Urinary bladder (tissue), 4 donors: ENCODE measurements around the gene ID3. TPM values are rescaled to one million over a fixed set of nuclear protein-coding genes. Genes with fewer than 3 reads are reported as not detected.
A peak's percentile ranks its signal among the peaks of the same experiment; 100 is the strongest.

ENCODE experiments used
- DNase-seq: peaks from one replicate; pipeline ENCODE4 v3.0.0-alpha.2; 2015; ENCODE audit errors: extremely low spot score
- H3K27ac ChIP-seq: one replicate; pipeline ENCODE4 v1.5.1; 2013; ENCODE audit warnings: low read depth, mild to moderate bottlenecking, moderate library complexity
- H3K36me3 ChIP-seq: one replicate; pipeline ENCODE4 v1.6.1; 2013; ENCODE audit warnings: mild to moderate bottlenecking, moderate library complexity; ENCODE audit not compliant: insufficient read depth
- H3K4me1 ChIP-seq: one replicate; pipeline ENCODE4 v1.6.1; 2013; ENCODE audit warnings: mild to moderate bottlenecking, moderate library complexity; ENCODE audit not compliant: insufficient read depth
- H3K4me3 ChIP-seq: one replicate; pipeline ENCODE4 v1.5.1; 2013; ENCODE audit warnings: low read depth, low read length
- WGBS: extraction: QIAGEN DNeasy Blood & Tissue Kit; methylation state at CpG from one replicate; pipeline ENCODE4 v1.1.7; 2013; 5-methylcytosine and 5-hydroxymethylcytosine counted together
- polyA plus RNA-seq: library from polyadenylated mRNA; stranded (reverse); fragments of 200-250 nt; gene quantifications from one replicate; pipeline ENCODE4 v1.2.3, GENCODE V29; 2013
- total RNA-seq: library from RNA; depleted of rRNA; stranded (reverse); fragments of >200 nt; gene quantifications from one replicate; pipeline ENCODE4 v1.2.3, GENCODE V29; 2014
- donor health status: healthy with polysubstance abuse.
- donor health status: healthy.

Gene ID3
- total and polyA plus RNA-seq, 2 donors = 152 to 299 TPM

- 89% methylated on average over 6 of the region's 6 CpGs for WGBS
- no peak for DNase-seq
- no peak overlapping the region for H3K27ac ChIP-seq
- H3K4me1 ChIP-seq = no peaks in the 10 kb centered on the region
- H3K4me3 ChIP-seq = no peak overlapping the region
- H3K36me3 ChIP-seq = no peaks in the 10 kb centered on the region
These were observed 7.0 kb upstream of the ID3 start for GRCh38 chr1:23566304-23566703.

- Histone ChIP-seq H3K36me3 (no peaks in the 10 kb centered on the region), H3K27ac (no peak overlapping the region), H3K4me1 (peaks cover 2% of the 10 kb centered on the region), H3K4me3 (no peak overlapping the region)
- no peak for DNase-seq
- WGBS = 90% methylated on average over 3 of the region's 3 CpGs
These were observed 6.5 kb upstream of the ID3 start for GRCh38 chr1:23565776-23566175.

- Histone ChIP-seq H3K27ac (peak overlapping the region; percentile 13), H3K4me1 (peaks cover 3% of the 10 kb centered on the region), H3K4me3 (no peak overlapping the region), H3K36me3 (no peaks in the 10 kb centered on the region)
- 42% methylated on average over 10 of the region's 10 CpGs for WGBS
- no peak for DNase-seq
These were observed 5.3 kb upstream of the ID3 start for GRCh38 chr1:23564529-23565122.

GRCh38 chr1:23563755-23564374, 4.6 kb upstream of the ID3 start:
- Histone ChIP-seq H3K27ac (peak overlapping the region; percentile 66), H3K4me1 (peaks cover 3% of the 10 kb centered on the region), H3K4me3 (no peak overlapping the region), H3K36me3 (no peaks in the 10 kb centered on the region)
- 87% methylated on average over 3 of the region's 3 CpGs for WGBS
- no peak for DNase-seq

GRCh38 chr1:23563003-23563402, 3.7 kb upstream of the ID3 start:
- DNase-seq = no peak
- peaks cover 3% of the 10 kb centered on the region for H3K4me1 ChIP-seq
- peak overlapping the region; percentile 88 for H3K27ac ChIP-seq
- no peak overlapping the region for H3K4me3 ChIP-seq
- WGBS = 57% methylated on average over 9 of the region's 9 CpGs
- H3K36me3 ChIP-seq = no peaks in the 10 kb centered on the region

- Histone ChIP-seq H3K4me3 (no peak overlapping the region), H3K36me3 (no peaks in the 10 kb centered on the region), H3K4me1 (peaks cover 3% of the 10 kb centered on the region), H3K27ac (peak overlapping the region; percentile 94)
- 1% methylated on average over 19 of the region's 19 CpGs for WGBS
- DNase-seq = peak; percentile 97
These were observed 3.0 kb upstream of the ID3 start for GRCh38 chr1:23562137-23562876.

- DNase-seq = no peak
- Histone ChIP-seq H3K36me3 (no peaks in the 10 kb centered on the region), H3K4me1 (peaks cover 3% of the 10 kb centered on the region), H3K27ac (peak overlapping the region; percentile 94), H3K4me3 (no peak overlapping the region)
- WGBS = 4% methylated on average over 2 of the region's 2 CpGs
These were observed 2.5 kb upstream of the ID3 start for GRCh38 chr1:23561813-23562100.

- WGBS = 39% methylated on average over 6 of the region's 6 CpGs
- Histone ChIP-seq H3K4me1 (peaks cover 3% of the 10 kb centered on the region), H3K36me3 (no peaks in the 10 kb centered on the region), H3K4me3 (no peak overlapping the region), H3K27ac (peak overlapping the region; percentile 94)
- DNase-seq = no peak
These were observed 1.9 kb upstream of the ID3 start for GRCh38 chr1:23561076-23561812.

- WGBS = 5% methylated on average over 6 of the region's 6 CpGs
- peak overlapping the region; percentile 94 for H3K27ac ChIP-seq
- no peak for DNase-seq
- H3K4me3 ChIP-seq = peak overlapping the region; percentile 75
- H3K4me1 ChIP-seq = peaks cover 3% of the 10 kb centered on the region
- no peaks in the 10 kb centered on the region for H3K36me3 ChIP-seq
These were observed 862 bp upstream of the ID3 start for GRCh38 chr1:23559985-23560741.

GRCh38 chr1:23558872-23559135, 497 bp downstream of the ID3 start:
- Histone ChIP-seq H3K36me3 (no peaks in the 10 kb centered on the region), H3K27ac (peak overlapping the region; percentile 94), H3K4me1 (peaks cover 3% of the 10 kb centered on the region), H3K4me3 (peak overlapping the region; percentile 75)
- DNase-seq = no peak
- WGBS = under 1% methylated on average over 14 of the region's 14 CpGs

- 4% methylated on average over 34 of the region's 34 CpGs for WGBS
- Histone ChIP-seq H3K36me3 (no peaks in the 10 kb centered on the region), H3K4me1 (peaks cover 3% of the 10 kb centered on the region), H3K27ac (peak overlapping the region; percentile 94), H3K4me3 (peak overlapping the region; percentile 75)
- DNase-seq = no peak
These were observed 995 bp downstream of the ID3 start for GRCh38 chr1:23558140-23558871.

GRCh38 chr1:23557471-23558124, 1.7 kb downstream of the ID3 start:
- Histone ChIP-seq H3K27ac (peak overlapping the region; percentile 94), H3K4me1 (peaks cover 3% of the 10 kb centered on the region), H3K36me3 (no peaks in the 10 kb centered on the region), H3K4me3 (peak overlapping the region; percentile 75)
- DNase-seq = no peak
- 36% methylated on average over 8 of the region's 8 CpGs for WGBS
